Measurements from ENCODE around the gene SEPTIN12.

The SEPTIN12 gene

GRCh38 chr16:4765511-4766474 lies 22.4 kb downstream of the SEPTIN12 start:
- H3K4me3 ChIP-seq (ENCODE audit: low read length) = peak overlapping the region; percentile 97
- H3K4me2 ChIP-seq (ENCODE audit: low read length) = peak overlapping the region; percentile 88
- no peaks in the 10 kb centered on the region for H3K9me3 ChIP-seq (replicated peaks; ENCODE audit: low read length)
- peaks cover 18% of the 10 kb centered on the region for H3K4me1 ChIP-seq (ENCODE audit: control insufficient read depth, insufficient read depth, low read length)
- no peaks in the 10 kb centered on the region for H3K27me3 ChIP-seq (ENCODE audit: control insufficient read depth, insufficient read depth, low read length)
- H3K9ac ChIP-seq (ENCODE audit: low read depth, low read length) = peak overlapping the region; percentile 98
- peaks cover 32% of the 10 kb centered on the region for H3K36me3 ChIP-seq (ENCODE audit: insufficient read depth, low read length)

- Histone ChIP-seq H3K36me3 (ENCODE audit: insufficient read depth, low read length) (peaks cover 48% of the 10 kb centered on the region), H3K9me3 (replicated peaks; ENCODE audit: low read length) (no peaks in the 10 kb centered on the region), H3K4me3 (ENCODE audit: low read length) (no peak overlapping the region), H3K4me2 (ENCODE audit: low read length) (no peak overlapping the region), H3K4me1 (ENCODE audit: control insufficient read depth, insufficient read depth, low read length) (peaks cover 15% of the 10 kb centered on the region), H3K27me3 (ENCODE audit: control insufficient read depth, insufficient read depth, low read length) (no peaks in the 10 kb centered on the region), H3K9ac (ENCODE audit: low read depth, low read length) (no peak overlapping the region)
These were observed 24.4 kb downstream of the SEPTIN12 start for GRCh38 chr16:4763791-4764190.

DNA sequence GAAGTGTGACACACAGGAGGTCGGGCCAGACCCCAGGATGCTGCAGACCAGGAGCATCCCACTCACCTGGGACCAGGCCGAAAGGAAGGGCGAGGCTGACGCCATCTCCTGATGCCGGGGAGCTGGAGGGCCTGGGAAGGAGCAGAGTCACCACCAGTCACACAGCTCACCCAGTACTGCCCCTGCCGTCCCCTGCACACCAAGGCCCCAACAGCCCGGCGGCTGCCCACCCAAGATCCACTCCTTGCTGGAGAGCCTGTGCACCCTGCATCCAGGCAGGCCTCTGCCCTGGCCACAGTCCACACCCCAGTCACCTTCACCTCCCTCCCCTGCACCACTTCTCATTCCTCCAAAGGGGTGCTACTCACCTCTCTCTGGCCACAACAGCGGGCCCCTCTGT lies 25.9 kb downstream of the SEPTIN12 start:
- Histone ChIP-seq H3K9ac (ENCODE audit: low read depth, low read length) (no peak overlapping the region), H3K4me1 (ENCODE audit: control insufficient read depth, insufficient read depth, low read length) (peaks cover 10% of the 10 kb centered on the region), H3K9me3 (replicated peaks; ENCODE audit: low read length) (no peaks in the 10 kb centered on the region), H3K4me3 (ENCODE audit: low read length) (no peak overlapping the region), H3K4me2 (ENCODE audit: low read length) (no peak overlapping the region), H3K27me3 (ENCODE audit: control insufficient read depth, insufficient read depth, low read length) (no peaks in the 10 kb centered on the region), H3K36me3 (ENCODE audit: insufficient read depth, low read length) (peaks cover 55% of the 10 kb centered on the region)

- H3K9me3 ChIP-seq (replicated peaks; ENCODE audit: low read length) = no peaks in the 10 kb centered on the region
- H3K27me3 ChIP-seq (ENCODE audit: control insufficient read depth, insufficient read depth, low read length) = no peaks in the 10 kb centered on the region
- no peak overlapping the region for H3K4me3 ChIP-seq (ENCODE audit: low read length)
- H3K4me2 ChIP-seq (ENCODE audit: low read length) = no peak overlapping the region
- H3K4me1 ChIP-seq (ENCODE audit: control insufficient read depth, insufficient read depth, low read length) = peaks cover under 1% of the 10 kb centered on the region
- no peak overlapping the region for H3K9ac ChIP-seq (ENCODE audit: low read depth, low read length)
- peaks cover 59% of the 10 kb centered on the region for H3K36me3 ChIP-seq (ENCODE audit: insufficient read depth, low read length)
These were observed 27.8 kb downstream of the SEPTIN12 start for GRCh38 chr16:4760221-4760910.

- H3K27me3 ChIP-seq (ENCODE audit: control insufficient read depth, insufficient read depth, low read length) = no peaks in the 10 kb centered on the region
- H3K36me3 ChIP-seq (ENCODE audit: insufficient read depth, low read length) = peaks cover 59% of the 10 kb centered on the region
- no peaks in the 10 kb centered on the region for H3K9me3 ChIP-seq (replicated peaks; ENCODE audit: low read length)
These were observed 32.5 kb downstream of the SEPTIN12 start for GRCh38 chr16:4755687-4756086.

GRCh38 chr16:4754865-4755264 lies 33.3 kb downstream of the SEPTIN12 start:
- Histone ChIP-seq H3K27me3 (ENCODE audit: control insufficient read depth, insufficient read depth, low read length) (no peaks in the 10 kb centered on the region), H3K4me3 (ENCODE audit: low read length) (no peak overlapping the region), H3K4me2 (ENCODE audit: low read length) (no peak overlapping the region), H3K4me1 (ENCODE audit: control insufficient read depth, insufficient read depth, low read length) (no peaks in the 10 kb centered on the region), H3K36me3 (ENCODE audit: insufficient read depth, low read length) (peaks cover 53% of the 10 kb centered on the region), H3K9me3 (replicated peaks; ENCODE audit: low read length) (no peaks in the 10 kb centered on the region), H3K9ac (ENCODE audit: low read depth, low read length) (no peak overlapping the region)

More at GRCh38 chr16:4755687-4756086, 32.5 kb downstream of the SEPTIN12 start:
- no peak overlapping the region for H3K9ac ChIP-seq (ENCODE audit: low read depth, low read length)
- H3K4me1 ChIP-seq (ENCODE audit: control insufficient read depth, insufficient read depth, low read length) = no peaks in the 10 kb centered on the region
- no peak overlapping the region for H3K4me3 ChIP-seq (ENCODE audit: low read length)
- no peak overlapping the region for H3K4me2 ChIP-seq (ENCODE audit: low read length)

- no peak overlapping the region for H3K4me3 ChIP-seq (ENCODE audit: low read length)
- H3K27me3 ChIP-seq (ENCODE audit: control insufficient read depth, insufficient read depth, low read length) = no peaks in the 10 kb centered on the region
- no peaks in the 10 kb centered on the region for H3K4me1 ChIP-seq (ENCODE audit: control insufficient read depth, insufficient read depth, low read length)
- H3K9me3 ChIP-seq (replicated peaks; ENCODE audit: low read length) = no peaks in the 10 kb centered on the region
- H3K9ac ChIP-seq (ENCODE audit: low read depth, low read length) = no peak overlapping the region
- H3K36me3 ChIP-seq (ENCODE audit: insufficient read depth, low read length) = peaks cover 41% of the 10 kb centered on the region
- no peak overlapping the region for H3K4me2 ChIP-seq (ENCODE audit: low read length)
These were observed 34.9 kb downstream of the SEPTIN12 start for GRCh38 chr16:4753227-4753626.

DNA sequence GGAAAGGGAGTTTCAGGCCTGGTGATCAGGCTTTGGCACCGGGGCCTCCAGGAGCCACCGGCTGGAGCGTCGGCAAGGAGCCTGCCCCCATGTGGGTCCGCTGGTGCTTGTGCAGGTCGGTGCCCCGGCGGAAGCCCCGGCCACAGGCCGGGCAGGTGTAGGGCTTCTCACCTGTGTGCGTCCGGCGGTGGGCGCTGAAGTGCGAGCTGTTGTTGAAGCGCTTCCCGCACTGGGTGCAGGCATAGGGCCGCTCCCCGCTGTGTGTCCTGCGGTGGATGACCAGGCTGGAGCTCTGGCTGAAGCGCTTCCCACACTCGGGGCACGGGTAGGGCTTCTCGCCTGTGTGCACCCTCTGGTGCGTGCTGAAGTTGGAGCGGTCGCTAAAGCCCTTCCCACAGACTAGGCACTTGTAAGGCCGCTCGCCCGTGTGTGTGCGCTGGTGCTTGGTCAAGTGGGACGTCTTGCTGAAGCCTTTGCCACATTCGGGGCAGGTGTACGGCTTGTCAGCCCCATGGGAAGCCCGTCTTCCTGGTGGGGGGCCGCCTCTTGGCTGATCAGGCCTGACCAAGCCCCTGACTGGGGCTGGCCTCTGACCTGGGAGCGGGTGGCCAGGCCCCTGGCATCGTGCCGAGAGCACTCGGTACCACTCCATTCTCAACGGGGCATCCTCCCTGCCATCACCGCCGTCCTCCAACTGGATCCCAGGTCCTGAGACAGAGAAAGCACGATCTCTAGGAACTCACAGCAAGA lies 35.6 kb downstream of the SEPTIN12 start:
- Histone ChIP-seq H3K9me3 (replicated peaks; ENCODE audit: low read length) (no peaks in the 10 kb centered on the region), H3K4me1 (ENCODE audit: control insufficient read depth, insufficient read depth, low read length) (no peaks in the 10 kb centered on the region), H3K27me3 (ENCODE audit: control insufficient read depth, insufficient read depth, low read length) (no peaks in the 10 kb centered on the region), H3K4me3 (ENCODE audit: low read length) (no peak overlapping the region), H3K36me3 (ENCODE audit: insufficient read depth, low read length) (peaks cover 38% of the 10 kb centered on the region), H3K9ac (ENCODE audit: low read depth, low read length) (no peak overlapping the region), H3K4me2 (ENCODE audit: low read length) (no peak overlapping the region)

DNA sequence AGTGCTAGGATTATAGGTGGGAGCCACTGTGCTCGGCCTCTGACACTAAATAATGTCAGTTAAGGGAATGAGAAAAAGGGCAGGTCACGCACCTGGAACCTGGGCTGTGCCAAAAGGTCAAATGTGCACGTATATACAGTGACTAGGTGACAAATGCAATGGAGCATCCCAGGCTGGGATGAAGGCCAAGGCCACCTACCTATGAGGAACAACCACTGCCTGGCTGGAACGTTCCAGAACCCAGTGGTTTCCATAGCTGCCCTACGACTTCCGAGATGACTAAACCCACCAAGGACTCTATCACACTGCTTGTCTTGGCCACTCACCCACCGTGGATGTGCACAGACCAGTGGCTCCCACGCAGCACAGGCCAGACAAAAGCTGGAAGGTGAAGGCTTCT lies 37.2 kb downstream of the SEPTIN12 start:
- H3K27me3 ChIP-seq (ENCODE audit: control insufficient read depth, insufficient read depth, low read length) = no peaks in the 10 kb centered on the region
- no peaks in the 10 kb centered on the region for H3K4me1 ChIP-seq (ENCODE audit: control insufficient read depth, insufficient read depth, low read length)
- H3K4me3 ChIP-seq (ENCODE audit: low read length) = no peak overlapping the region
- no peak overlapping the region for H3K9ac ChIP-seq (ENCODE audit: low read depth, low read length)
- no peaks in the 10 kb centered on the region for H3K9me3 ChIP-seq (replicated peaks; ENCODE audit: low read length)
- H3K36me3 ChIP-seq (ENCODE audit: insufficient read depth, low read length) = peaks cover 36% of the 10 kb centered on the region
- no peak overlapping the region for H3K4me2 ChIP-seq (ENCODE audit: low read length)

DNA sequence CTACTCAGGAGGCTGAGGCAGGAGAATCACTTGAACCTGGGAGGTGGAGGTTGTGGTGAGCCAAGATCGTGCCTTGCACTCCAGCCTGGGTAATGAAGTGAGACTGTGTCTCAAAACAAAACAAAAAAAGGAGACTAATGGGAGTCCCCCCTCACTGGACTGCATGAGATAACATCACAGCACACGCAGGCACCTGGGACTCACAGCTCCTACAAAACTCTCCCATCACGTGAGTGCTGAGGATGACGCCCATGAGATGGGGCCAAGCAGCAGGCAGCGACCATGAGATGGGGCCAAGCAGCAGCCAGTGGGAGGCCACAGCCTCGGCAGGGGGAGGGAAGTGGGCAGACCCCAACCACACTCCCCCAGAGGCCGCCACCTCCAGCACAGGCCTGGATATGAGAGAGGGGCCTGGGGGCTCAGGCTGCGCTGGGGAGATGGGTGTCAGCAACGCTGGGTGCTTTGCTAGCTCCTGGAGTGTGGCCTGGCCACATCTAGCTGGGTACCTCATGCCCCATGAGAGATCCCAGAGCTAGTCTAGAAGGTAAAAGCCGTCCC lies 38.4 kb downstream of the SEPTIN12 start:
- H3K4me2 ChIP-seq (ENCODE audit: low read length) = no peak overlapping the region
- H3K9ac ChIP-seq (ENCODE audit: low read depth, low read length) = no peak overlapping the region
- H3K4me1 ChIP-seq (ENCODE audit: control insufficient read depth, insufficient read depth, low read length) = no peaks in the 10 kb centered on the region
- no peak overlapping the region for H3K4me3 ChIP-seq (ENCODE audit: low read length)
- H3K9me3 ChIP-seq (replicated peaks; ENCODE audit: low read length) = no peaks in the 10 kb centered on the region
- peaks cover 29% of the 10 kb centered on the region for H3K36me3 ChIP-seq (ENCODE audit: insufficient read depth, low read length)
- no peaks in the 10 kb centered on the region for H3K27me3 ChIP-seq (ENCODE audit: control insufficient read depth, insufficient read depth, low read length)
